Neuronal stem cell (in vitro differentiated cells): ENCODE measurements around the gene PI4KA.

ENCODE experiments used
- DNase-seq: peaks from one replicate; pipeline ENCODE4 v3.0.0-alpha.2; 2013; ENCODE audit warnings: low spot score
- H2AFZ ChIP-seq: one replicate; pipeline ENCODE4 v1.6.1; 2013; ENCODE audit warnings: mild to moderate bottlenecking, low read length, inconsistent platforms
- H2AK5ac ChIP-seq: 2 replicates; pipeline ENCODE4 v1.6.1; 2013; ENCODE audit warnings: low read depth, mild to moderate bottlenecking, inconsistent platforms, low read length, moderate library complexity, mixed read lengths
- H2BK120ac ChIP-seq: 2 replicates; pipeline ENCODE4 v1.6.1; 2013; ENCODE audit warnings: low read depth, mild to moderate bottlenecking, inconsistent platforms, low read length, moderate library complexity, mixed read lengths
- H2BK12ac ChIP-seq: one replicate; pipeline ENCODE4 v1.6.1; 2013; ENCODE audit warnings: low read length, inconsistent platforms
- H2BK15ac ChIP-seq: 2 replicates; pipeline ENCODE4 v1.6.1; 2013; ENCODE audit warnings: mild to moderate bottlenecking, low read length, inconsistent platforms, mixed read lengths
- H2BK5ac ChIP-seq: one replicate; pipeline ENCODE4 v1.6.1; 2013; ENCODE audit warnings: inconsistent platforms, mild to moderate bottlenecking, low read length, moderate library complexity
- H3K14ac ChIP-seq: one replicate; pipeline ENCODE4 v1.6.1; 2013; ENCODE audit warnings: low read length, inconsistent platforms
- H3K18ac ChIP-seq: 2 replicates; pipeline ENCODE4 v1.6.1; 2013; ENCODE audit warnings: low read length, inconsistent platforms
- H3K23ac ChIP-seq: 2 replicates; pipeline ENCODE4 v1.6.1; 2013; ENCODE audit warnings: low read depth, mild to moderate bottlenecking, mixed read lengths, low read length, inconsistent platforms; ENCODE audit not compliant: poor library complexity
- H3K27ac ChIP-seq: replicated peaks from 3 replicates; pipeline ENCODE4 v1.5.1; 2013; ENCODE audit warnings: low read length, inconsistent platforms
- H3K27me3 ChIP-seq, 3 experiments: 2 replicates each; pipeline ENCODE4 v1.6.1; 2013; ENCODE audit warnings: low read length in 3 of 3, mild to moderate bottlenecking in 2 of 3, inconsistent platforms in 1 of 3, low read depth in 1 of 3, mixed read lengths in 1 of 3, moderate library complexity in 1 of 3; ENCODE audit not compliant: control insufficient read depth in 3 of 3, insufficient read depth in 3 of 3
- H3K36me3 ChIP-seq, 2 donors: replicated peaks in 1 of 2; 2 replicates each; pipeline ENCODE4 v1.6.1; 2013; ENCODE audit warnings: low read length in 2 of 2; ENCODE audit not compliant: control insufficient read depth in 2 of 2, insufficient read depth in 2 of 2
- H3K4ac ChIP-seq: 2 replicates; pipeline ENCODE4 v1.6.1; 2013; ENCODE audit warnings: inconsistent platforms, mild to moderate bottlenecking, low read length, moderate library complexity
- H3K4me1 ChIP-seq, 2 donors: 1 replicate in 1 of 2; 2 replicates in 1 of 2; pipeline ENCODE4 v1.6.1; 2013; ENCODE audit warnings: low read length in 2 of 2, low read depth in 1 of 2; ENCODE audit not compliant: control insufficient read depth in 2 of 2, insufficient read depth in 1 of 2
- H3K4me2 ChIP-seq: one replicate; pipeline ENCODE4 v1.6.1; 2013; ENCODE audit warnings: mild to moderate bottlenecking, low read length, inconsistent platforms; ENCODE audit not compliant: insufficient read depth, poor library complexity, severe bottlenecking
- H3K4me3 ChIP-seq, 2 donors: 2 replicates each; pipeline ENCODE4 v1.5.1; 2013; ENCODE audit warnings: low read length in 2 of 2, mild to moderate bottlenecking in 2 of 2, inconsistent platforms in 1 of 2, moderate library complexity in 1 of 2
- H3K79me1 ChIP-seq: one replicate; pipeline ENCODE4 v1.6.1; 2013; ENCODE audit warnings: low read depth, mild to moderate bottlenecking, inconsistent platforms, low read length, moderate library complexity
- H3K9ac ChIP-seq: one replicate; pipeline ENCODE4 v1.6.1; 2013; ENCODE audit warnings: mild to moderate bottlenecking, low read depth, low read length, inconsistent platforms; ENCODE audit not compliant: poor library complexity
- H3K9me3 ChIP-seq, 2 donors: replicated peaks in 1 of 2; 2 replicates each; pipeline versions ENCODE3 to v1.6.1; 2013; ENCODE audit warnings: low read length in 2 of 2, mild to moderate bottlenecking in 2 of 2, inconsistent platforms in 1 of 2, low read depth in 1 of 2, mixed read lengths in 1 of 2, moderate library complexity in 1 of 2; ENCODE audit not compliant: control insufficient read depth in 2 of 2, insufficient read depth in 1 of 2
- H4K8ac ChIP-seq: one replicate; pipeline ENCODE4 v1.6.1; 2013; ENCODE audit warnings: low read depth, mild to moderate bottlenecking, inconsistent platforms, low read length, moderate library complexity
- H4K91ac ChIP-seq: one replicate; pipeline ENCODE4 v1.6.1; 2013; ENCODE audit warnings: low read length, low read depth, mild to moderate bottlenecking, inconsistent platforms; ENCODE audit not compliant: poor library complexity
- WGBS, 2 donors: extraction: QIAGEN DNeasy Blood & Tissue Kit; methylation state at CpG; one replicate each; pipeline ENCODE4 v1.1.7; 2013; ENCODE audit warnings: missing lambda C conversion rate in 2 of 2, mixed read lengths in 1 of 2; ENCODE audit not compliant: insufficient read length in 2 of 2, insufficient replicate concordance in 1 of 2; ENCODE audit errors: extremely low coverage in 2 of 2; 5-methylcytosine and 5-hydroxymethylcytosine counted together

PI4KA gene

GRCh38 chr22:20869234-20869633, 10.6 kb upstream of the PI4KA start:
- H4K8ac ChIP-seq: no peak overlapping the region
- H3K79me1 ChIP-seq: no peaks in the 10 kb centered on the region
- H3K23ac ChIP-seq: no peak overlapping the region
- H3K18ac ChIP-seq: no peak overlapping the region
- H3K36me3 ChIP-seq: peaks cover 2 to 37% of the 10 kb centered on the region in 2 donors
- no peak overlapping the region for H3K4me2 ChIP-seq
- no CpG with 5 or more reads among the region's 2 CpGs for WGBS, 2 donors
- peaks cover 0 to 11% of the 10 kb centered on the region in 2 donors for H3K4me1 ChIP-seq
- DNase-seq: no peak
- H2BK15ac ChIP-seq: no peak overlapping the region
- no peak overlapping the region for H2AK5ac ChIP-seq
- H3K4ac ChIP-seq: no peak overlapping the region
- H2BK12ac ChIP-seq: no peak overlapping the region
- H3K9ac ChIP-seq: no peak overlapping the region
- H2AFZ ChIP-seq: no peak overlapping the region
- no peak overlapping the region for H3K14ac ChIP-seq
- H4K91ac ChIP-seq: no peak overlapping the region
- H3K4me3 ChIP-seq: no peak overlapping the region
- no peak overlapping the region for H2BK120ac ChIP-seq
- no peaks in the 10 kb centered on the region for H3K27me3 ChIP-seq
- no peak overlapping the region for H2BK5ac ChIP-seq
- no peak overlapping the region for H3K27ac ChIP-seq
- H3K9me3 ChIP-seq: no peaks in the 10 kb centered on the region

GRCh38 chr22:20868025-20868962, 9.7 kb upstream of the PI4KA start:
- Histone ChIP-seq H2BK12ac (no peak overlapping the region), H3K27ac (peak overlapping the region; percentile 66), H2BK15ac (no peak overlapping the region), H2AFZ (no peak overlapping the region), H3K4me3 (no peak overlapping the region), H3K18ac (no peak overlapping the region), H3K4me1 (peaks cover 0 to 11% of the 10 kb centered on the region in 2 donors), H3K9ac (peak overlapping the region; percentile 31), H3K79me1 (no peaks in the 10 kb centered on the region), H3K23ac (no peak overlapping the region), H3K4me2 (no peak overlapping the region), H3K27me3 (no peaks in the 10 kb centered on the region), H4K8ac (no peak overlapping the region), H2BK120ac (no peak overlapping the region), H2AK5ac (no peak overlapping the region), H4K91ac (no peak overlapping the region), H3K4ac (no peak overlapping the region), H3K9me3 (no peaks in the 10 kb centered on the region), H3K14ac (no peak overlapping the region), H2BK5ac (no peak overlapping the region), H3K36me3 (peaks cover under 1 to 34% of the 10 kb centered on the region in 2 donors)
- DNase-seq: no peak
- no CpG with 5 or more reads among the region's 7 CpGs for WGBS, 2 donors

GRCh38 chr22:20867179-20868024, 8.8 kb upstream of the PI4KA start:
- peaks cover 2 to 36% of the 10 kb centered on the region in 2 donors for H3K36me3 ChIP-seq
- no peak overlapping the region for H2AK5ac ChIP-seq
- no peaks in the 10 kb centered on the region for H3K79me1 ChIP-seq
- H3K4me1 ChIP-seq: peaks cover 0 to 11% of the 10 kb centered on the region in 2 donors
- no peak overlapping the region for H2AFZ ChIP-seq
- no peak overlapping the region for H4K91ac ChIP-seq
- H3K4me2 ChIP-seq: no peak overlapping the region
- peak; percentile 27 for DNase-seq
- H3K4ac ChIP-seq: no peak overlapping the region
- H3K4me3 ChIP-seq: no peak overlapping the region
- H3K9ac ChIP-seq: no peak overlapping the region
- no CpG with 5 or more reads among the region's 11 CpGs for WGBS, 2 donors
- no peak overlapping the region for H2BK5ac ChIP-seq
- H3K18ac ChIP-seq: no peak overlapping the region
- H2BK12ac ChIP-seq: no peak overlapping the region
- H4K8ac ChIP-seq: no peak overlapping the region
- no peaks in the 10 kb centered on the region for H3K27me3 ChIP-seq
- peak overlapping the region; percentile 16 for H3K23ac ChIP-seq
- peak overlapping the region; percentile 66 for H3K27ac ChIP-seq
- no peak overlapping the region for H3K14ac ChIP-seq
- no peak overlapping the region for H2BK15ac ChIP-seq
- H3K9me3 ChIP-seq: no peaks in the 10 kb centered on the region
- H2BK120ac ChIP-seq: no peak overlapping the region

- Histone ChIP-seq H3K18ac (no peak overlapping the region), H3K79me1 (no peaks in the 10 kb centered on the region), H2BK120ac (no peak overlapping the region), H3K27ac (no peak overlapping the region), H3K23ac (no peak overlapping the region), H4K91ac (no peak overlapping the region), H3K4me1 (peaks cover 0 to 11% of the 10 kb centered on the region in 2 donors), H3K36me3 (peaks cover 2 to 33% of the 10 kb centered on the region in 2 donors), H3K27me3 (no peaks in the 10 kb centered on the region), H3K14ac (no peak overlapping the region), H2BK5ac (no peak overlapping the region), H4K8ac (no peak overlapping the region), H3K4me3 (no peak overlapping the region), H3K4ac (no peak overlapping the region), H3K4me2 (no peak overlapping the region), H2BK15ac (no peak overlapping the region), H3K9ac (no peak overlapping the region), H3K9me3 (no peaks in the 10 kb centered on the region), H2AFZ (no peak overlapping the region), H2AK5ac (no peak overlapping the region), H2BK12ac (no peak overlapping the region)
- DNase-seq: no peak
- no CpG with 5 or more reads among the region's 5 CpGs for WGBS, 2 donors
These were observed 8.1 kb upstream of the PI4KA start for GRCh38 chr22:20866736-20867135.
